Ascending aorta (tissue), 2 donors: ENCODE results near the gene ADH7. TPM values are rescaled to one million over a fixed set of nuclear protein-coding genes. Genes with fewer than 3 reads are reported as not detected.

Experiments used
- DNase-seq, 2 donors: peaks; one replicate each; pipeline ENCODE4 v3.0.0-alpha.2; 2019; ENCODE audit warnings: low spot score in 2 of 2
- H3K27ac ChIP-seq, 2 donors: fragments of 200-600 bp; sonication (generic); one replicate each; pipeline ENCODE4 v1.5.1; 2016 to 2017; ENCODE audit warnings: mild to moderate bottlenecking in 1 of 2
- H3K27me3 ChIP-seq: fragments of 200-600 bp; sonication (generic); one replicate; pipeline ENCODE4 v1.5.1; 2017
- H3K36me3 ChIP-seq, 2 donors: fragments of 200-600 bp; sonication (generic); one replicate each; pipeline ENCODE4 v1.5.1; 2016
- H3K4me1 ChIP-seq, 2 donors: fragments of 200-600 bp; sonication (generic); one replicate each; pipeline ENCODE4 v1.5.1; 2016 to 2017; ENCODE audit warnings: mild to moderate bottlenecking in 1 of 2
- H3K4me3 ChIP-seq, 2 donors: fragments of 200-600 bp; sonication (generic); one replicate each; pipeline ENCODE4 v1.5.1; 2016 to 2017; ENCODE audit warnings: mild to moderate bottlenecking in 1 of 2
- H3K9me3 ChIP-seq, 2 donors: fragments of 200-600 bp; sonication (generic); one replicate each; pipeline ENCODE4 v1.5.1; 2016
- CTCF ChIP-seq, 3 experiments: fragments of 200-600 bp in 2 of 3; fragments of 450-650 bp in 1 of 3; sonication (generic) in 2 of 3; IDR thresholded peaks; one replicate each; pipeline ENCODE4 v1.5.1; 2016 to 2019; ENCODE audit warnings: antibody characterized with exemption in 3 of 3, mild to moderate bottlenecking in 1 of 3, moderate library complexity in 1 of 3
- intact Hi-C: fragments of 100-400 bp; cut with DNase I; formaldehyde crosslinking; loops from one replicate; pipeline ENCODE4 v1.15.1; 2023
- total RNA-seq: library from RNA; depleted of rRNA; stranded (reverse); fragments of >200 nt; gene quantifications from one replicate; pipeline ENCODE4 v1.1.0, GENCODE V29; 2016

ADH7 gene
- total RNA-seq, 1 donor from 2014 or later, result not detected

DNA sequence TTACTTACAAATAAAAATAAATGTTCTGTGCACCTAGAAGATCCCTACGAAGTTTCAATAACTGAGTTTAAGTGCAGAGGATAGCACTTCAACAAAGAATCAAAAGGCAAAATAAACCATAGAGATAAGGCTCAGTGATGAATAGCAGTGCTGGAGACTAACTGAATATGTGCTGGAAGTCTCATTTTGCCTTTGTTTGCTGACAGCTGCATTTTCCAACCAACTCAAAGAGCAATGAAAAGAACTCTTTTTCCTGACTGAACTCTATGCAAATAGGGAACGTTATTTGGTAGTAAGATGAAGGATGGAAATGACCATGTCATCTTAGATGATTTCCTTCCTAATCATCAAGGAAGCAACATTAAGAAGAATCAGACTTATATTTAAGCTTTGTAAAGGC, 32.7 kb upstream of the ADH7 start:
- no peak overlapping the region for H3K27ac ChIP-seq
- no peak for TF ChIP-seq CTCF (IDR thresholded peaks at IDR 0.05)
- no peaks in the 10 kb centered on the region for H3K36me3 ChIP-seq
- H3K4me1 ChIP-seq, result no peaks in the 10 kb centered on the region
- no peaks in the 10 kb centered on the region for H3K27me3 ChIP-seq
- no peak for DNase-seq
- intact Hi-C loops, result no loop called here
- H3K9me3 ChIP-seq, result no peaks in the 10 kb centered on the region
- no peak overlapping the region for H3K4me3 ChIP-seq

DNA sequence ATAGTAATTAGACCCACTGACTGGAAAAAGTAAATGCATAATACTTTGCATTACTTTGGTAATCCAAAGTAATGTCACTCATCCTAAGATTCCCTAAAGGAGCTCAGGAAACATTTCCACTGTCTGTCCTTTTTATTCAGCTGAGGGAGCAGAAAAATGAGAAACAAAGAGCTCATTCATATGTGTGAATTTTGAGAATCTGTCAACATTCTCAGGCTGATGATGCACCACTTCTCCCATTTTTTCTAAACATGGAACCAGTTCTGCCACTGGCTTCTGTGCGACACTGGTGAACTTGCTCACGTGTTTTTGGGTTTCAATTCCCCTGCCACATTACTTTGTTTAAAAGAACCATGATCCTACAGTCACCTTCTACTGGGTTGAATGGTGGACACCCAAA, 28.4 kb upstream of the ADH7 start:
- H3K27me3 ChIP-seq, result no peaks in the 10 kb centered on the region
- H3K4me1 ChIP-seq, result no peaks in the 10 kb centered on the region
- intact Hi-C loops, result loop anchor here (1.0 to 5.0 kb wide), 7 partner anchors 59 to 996 kb away; partner anchors contain the start of gene METAP1
- H3K36me3 ChIP-seq, result no peaks in the 10 kb centered on the region
- H3K4me3 ChIP-seq, result no peak overlapping the region
- no peak for DNase-seq
- H3K27ac ChIP-seq, result no peak overlapping the region
- TF ChIP-seq CTCF (IDR thresholded peaks at IDR 0.05), result no peak
- H3K9me3 ChIP-seq, result no peaks in the 10 kb centered on the region

- TF ChIP-seq CTCF (IDR thresholded peaks at IDR 0.05), result peak; percentile 73 to 85 (median 80)
- Histone ChIP-seq H3K4me1 (no peaks in the 10 kb centered on the region), H3K27me3 (no peaks in the 10 kb centered on the region), H3K36me3 (no peaks in the 10 kb centered on the region), H3K9me3 (no peaks in the 10 kb centered on the region), H3K27ac (no peak overlapping the region), H3K4me3 (no peak overlapping the region)
- intact Hi-C loops, result loop anchor here (1.0 to 5.0 kb wide), 7 partner anchors 58 to 996 kb away; partner anchors contain the start of gene METAP1
- peak in 1 of 2 donors; percentile 74 for DNase-seq
Measured at GRCh38 chr4:99462875-99463464, 27.8 kb upstream of the ADH7 start.

- no peaks in the 10 kb centered on the region for H3K27me3 ChIP-seq
- H3K27ac ChIP-seq, result no peak overlapping the region
- H3K4me3 ChIP-seq, result no peak overlapping the region
- no peaks in the 10 kb centered on the region for H3K9me3 ChIP-seq
- H3K4me1 ChIP-seq, result no peaks in the 10 kb centered on the region
- no peak for DNase-seq
- TF ChIP-seq CTCF (IDR thresholded peaks at IDR 0.05), result no peak
- intact Hi-C loops, result loop anchor here (2.0 to 5.0 kb wide), 6 partner anchors 57 to 995 kb away; partner anchors contain the start of gene METAP1
- no peaks in the 10 kb centered on the region for H3K36me3 ChIP-seq
Measured at GRCh38 chr4:99461623-99462401, 26.7 kb upstream of the ADH7 start.

DNA sequence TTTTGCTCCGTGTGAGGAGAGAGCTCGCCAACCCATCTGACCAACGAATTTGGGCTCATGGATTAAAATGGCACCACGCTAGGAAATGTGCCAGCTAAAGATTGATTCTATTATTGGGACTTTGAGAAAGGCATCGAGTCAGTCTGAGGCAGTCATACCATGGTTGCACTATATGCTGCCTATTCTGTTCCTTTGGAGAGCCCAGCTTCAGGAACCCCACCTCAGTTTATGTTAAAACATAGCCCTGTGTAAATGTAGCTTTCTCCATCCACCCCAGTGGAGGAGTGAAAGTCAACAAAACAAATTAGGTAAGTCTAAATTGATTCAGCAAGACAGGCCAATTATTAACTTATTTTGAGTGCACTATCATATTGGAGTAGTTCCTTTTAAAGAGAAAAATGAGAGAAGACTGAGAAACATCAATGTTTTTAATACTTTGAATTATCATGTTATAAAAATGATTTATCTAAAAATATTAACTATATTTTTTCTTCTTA, 24.5 kb upstream of the ADH7 start:
- no peak for DNase-seq
- Histone ChIP-seq H3K27ac (no peak overlapping the region), H3K4me1 (no peaks in the 10 kb centered on the region), H3K36me3 (no peaks in the 10 kb centered on the region), H3K27me3 (no peaks in the 10 kb centered on the region), H3K9me3 (no peaks in the 10 kb centered on the region), H3K4me3 (no peak overlapping the region)
- intact Hi-C loops, result loop anchor here (5.0 kb wide), 4 partner anchors 402 to 992 kb away; partner anchors contain the start of gene METAP1
- TF ChIP-seq CTCF (IDR thresholded peaks at IDR 0.05), result no peak
